Activated T-cell treated with anti-CD3 and anti-CD28 coated beads, Interleukin-2, amount 50 U/mL, for 72 hours (primary cell): ENCODE data around the gene OTUB2. TPM values are rescaled to one million over a fixed set of nuclear protein-coding genes. Genes with fewer than 3 reads are reported as not detected.
"Not testable (repeated sequence)": the region's sequence is repeated elsewhere in the genome, so short reads cannot be mapped to it uniquely, and the experiment has no call there.

Experiments
- ATAC-seq, 2 donors: fragments of 150-1000 bp; cut with Tn5 transposase; replicated peaks in 1 of 2; 2 replicates each; pipeline ENCODE4 v1.10.0; 2021; ENCODE audit warnings: moderate library complexity in 2 of 2, mild to moderate bottlenecking in 1 of 2
- DNase-seq, 2 donors: peaks; one replicate each; pipeline ENCODE4 v3.0.0; 2021 to 2022; ENCODE audit warnings: mixed read lengths in 1 of 2
- H3K27ac Mint-ChIP-seq: one replicate; pipeline ENCODE4 v1.8.0; 2022; ENCODE audit warnings: mild to moderate bottlenecking, moderate library complexity, mixed read lengths
- H3K27me3 Mint-ChIP-seq: one replicate; pipeline ENCODE4 v1.8.0; 2022; ENCODE audit warnings: low read depth, mixed read lengths
- H3K36me3 Mint-ChIP-seq, 2 donors: one replicate each; pipeline ENCODE4 v1.8.0; 2022; ENCODE audit warnings: mixed read lengths in 2 of 2, mild to moderate bottlenecking in 1 of 2; ENCODE audit not compliant: insufficient read depth in 2 of 2
- H3K4me1 Mint-ChIP-seq: one replicate; pipeline ENCODE4 v1.8.0; 2022; ENCODE audit warnings: low read depth, mixed read lengths
- H3K4me3 Mint-ChIP-seq, 2 donors: one replicate each; pipeline ENCODE4 v1.8.0; 2022; ENCODE audit warnings: mild to moderate bottlenecking in 2 of 2, mixed read lengths in 2 of 2, moderate library complexity in 2 of 2
- H3K9me3 Mint-ChIP-seq, 2 donors: one replicate each; pipeline ENCODE4 v1.8.0; 2022; ENCODE audit warnings: mixed read lengths in 2 of 2
- total RNA-seq, 2 donors: library from RNA; stranded (reverse); gene quantifications; one replicate each; pipeline ENCODE4 v1.2.3, GENCODE V29; 2022

The OTUB2 gene
- total RNA-seq, 2 donors from 2014 or later: 1.9 to 2.1 TPM

DNA sequence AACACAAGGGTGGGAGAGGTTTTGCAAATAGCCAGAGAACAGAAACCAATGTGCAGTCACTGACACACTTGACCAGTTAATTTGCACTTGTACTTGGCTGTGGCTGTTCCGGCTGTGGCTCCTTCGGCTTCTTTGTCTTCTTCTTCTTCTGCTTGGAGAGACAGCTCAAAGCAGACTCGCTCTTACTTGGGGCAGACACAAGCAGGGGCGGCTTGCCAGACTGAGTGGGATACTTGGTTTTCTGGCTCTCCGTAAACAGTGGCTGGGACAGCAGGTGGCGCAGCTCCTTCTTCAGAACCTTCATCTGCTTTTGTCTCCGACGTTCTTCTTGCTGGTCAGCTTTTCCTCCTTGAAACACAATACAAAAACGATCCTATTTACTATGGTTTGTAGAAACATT, 25.0 kb downstream of the OTUB2 start:
- DNase-seq: no peak
- no peaks in the 10 kb centered on the region for H3K27me3 Mint-ChIP-seq
- H3K36me3 Mint-ChIP-seq: peaks cover 17 to 44% of the 10 kb centered on the region in 2 donors
- no peak overlapping the region for H3K4me3 Mint-ChIP-seq
- peak overlapping the region; percentile 89 for H3K27ac Mint-ChIP-seq
- no peak for ATAC-seq
- H3K9me3 Mint-ChIP-seq: no peaks in the 10 kb centered on the region
- H3K4me1 Mint-ChIP-seq: peaks cover 8% of the 10 kb centered on the region

- Mint-ChIP-seq H3K27me3 (no peaks in the 10 kb centered on the region), H3K4me3 (no peak overlapping the region), H3K4me1 (peaks cover 15% of the 10 kb centered on the region), H3K9me3 (no peaks in the 10 kb centered on the region), H3K27ac (peak overlapping the region; percentile 73), H3K36me3 (peaks cover 17 to 49% of the 10 kb centered on the region in 2 donors)
- ATAC-seq (no peak), DNase-seq (no peak)
Measured at GRCh38 chr14:94051779-94052178, 25.6 kb downstream of the OTUB2 start.

GRCh38 chr14:94052199-94052598, 26.1 kb downstream of the OTUB2 start:
- Mint-ChIP-seq H3K9me3 (no peaks in the 10 kb centered on the region), H3K27me3 (no peaks in the 10 kb centered on the region), H3K4me1 (peaks cover 19% of the 10 kb centered on the region), H3K36me3 (peaks cover 17 to 49% of the 10 kb centered on the region in 2 donors), H3K27ac (peak overlapping the region; percentile 36), H3K4me3 (no peak overlapping the region)
- DNase-seq (no peak), ATAC-seq (peak in 1 of 2 donors; percentile 27)

- Mint-ChIP-seq H3K4me1 (peaks cover 24% of the 10 kb centered on the region), H3K27me3 (no peaks in the 10 kb centered on the region), H3K27ac (peak overlapping the region; percentile 36), H3K4me3 (no peak overlapping the region), H3K9me3 (no peaks in the 10 kb centered on the region), H3K36me3 (peaks cover 17 to 49% of the 10 kb centered on the region in 2 donors)
- ATAC-seq (no peak), DNase-seq (no peak)
Measured at GRCh38 chr14:94052662-94053061, 26.5 kb downstream of the OTUB2 start.

GRCh38 chr14:94054401-94054800, 28.3 kb downstream of the OTUB2 start:
- Mint-ChIP-seq H3K27ac (peak overlapping the region; percentile 48), H3K4me1 (peaks cover 38% of the 10 kb centered on the region), H3K36me3 (peaks cover 18 to 54% of the 10 kb centered on the region in 2 donors)

DNA sequence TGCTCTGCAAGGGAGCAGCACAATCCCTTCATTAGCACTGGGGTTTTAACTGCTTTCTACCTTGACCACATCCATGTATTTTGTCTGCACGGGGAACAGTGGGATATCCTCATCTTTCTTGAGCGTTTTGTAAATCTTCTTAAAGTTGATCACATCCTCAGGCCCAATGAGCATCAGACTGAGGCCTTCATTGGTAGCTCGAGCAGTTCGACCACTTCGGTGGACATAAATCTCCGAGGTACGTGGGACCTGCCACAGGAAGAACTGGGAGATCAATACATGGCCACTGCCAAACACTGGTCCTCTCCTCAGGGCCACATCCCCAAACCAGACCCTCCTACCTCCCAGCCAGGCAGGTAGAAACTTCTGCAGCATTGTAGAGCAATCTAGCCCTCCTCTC, 28.8 kb downstream of the OTUB2 start:
- Mint-ChIP-seq H3K27me3 (no peaks in the 10 kb centered on the region), H3K27ac (peak overlapping the region; percentile 96), H3K36me3 (peaks cover 17 to 52% of the 10 kb centered on the region in 2 donors), H3K9me3 (no peaks in the 10 kb centered on the region), H3K4me1 (peaks cover 38% of the 10 kb centered on the region), H3K4me3 (no peak overlapping the region)
- DNase-seq (no peak), ATAC-seq (no peak)

More at GRCh38 chr14:94054401-94054800, 28.3 kb downstream of the OTUB2 start:
- Mint-ChIP-seq H3K27me3 (no peaks in the 10 kb centered on the region), H3K4me3 (no peak overlapping the region), H3K9me3 (no peaks in the 10 kb centered on the region)
- no peak for ATAC-seq
- no peak for DNase-seq

- DNase-seq: peak; percentile 35 to 44
- Mint-ChIP-seq H3K9me3 (no peaks in the 10 kb centered on the region), H3K27me3 (no peaks in the 10 kb centered on the region), H3K4me3 (peak overlapping the region in 1 of 2 donors; percentile 42), H3K4me1 (peaks cover 47% of the 10 kb centered on the region), H3K36me3 (peaks cover 14 to 47% of the 10 kb centered on the region in 2 donors), H3K27ac (peak overlapping the region; percentile 96)
- peak; percentile 74 to 83 for ATAC-seq
Measured at GRCh38 chr14:94056579-94057308, 30.6 kb downstream of the OTUB2 start.

GRCh38 chr14:94058128-94058673, 32.1 kb downstream of the OTUB2 start:
- no peaks in the 10 kb centered on the region for H3K27me3 Mint-ChIP-seq
- ATAC-seq (no peak), DNase-seq (no peak)
- peak overlapping the region; percentile 6 for H3K27ac Mint-ChIP-seq
- peaks cover 46% of the 10 kb centered on the region for H3K4me1 Mint-ChIP-seq
- peaks cover 15 to 46% of the 10 kb centered on the region in 2 donors for H3K36me3 Mint-ChIP-seq
- H3K9me3 Mint-ChIP-seq: no peaks in the 10 kb centered on the region
- H3K4me3 Mint-ChIP-seq: no peak overlapping the region

DNA sequence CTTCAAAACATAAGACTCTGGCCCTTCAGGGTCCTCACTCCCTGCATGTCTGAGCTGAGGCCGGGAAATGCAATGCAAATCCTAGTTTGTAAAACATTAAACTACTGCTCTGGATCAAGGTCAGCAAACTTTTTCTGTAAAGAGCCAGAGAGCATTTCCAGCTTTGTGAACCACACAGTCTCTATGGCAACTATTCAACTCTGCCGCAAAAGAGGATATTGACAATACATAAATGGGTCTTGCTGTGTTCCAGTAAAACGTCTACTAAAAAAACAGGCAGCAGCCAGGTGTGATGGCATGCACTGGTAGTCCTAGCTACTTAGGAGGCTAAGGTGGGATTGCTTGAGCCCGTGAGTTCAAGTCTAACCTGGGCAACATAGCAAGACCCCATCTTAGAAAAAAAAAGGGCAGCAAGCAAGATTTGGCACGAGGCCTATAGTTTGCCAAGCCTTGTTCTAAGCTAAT, 32.6 kb downstream of the OTUB2 start:
- H3K36me3 Mint-ChIP-seq: peaks cover 15 to 48% of the 10 kb centered on the region in 2 donors
- peaks cover 48% of the 10 kb centered on the region for H3K4me1 Mint-ChIP-seq
- ATAC-seq (no peak), DNase-seq (no peak)
- no peaks in the 10 kb centered on the region for H3K9me3 Mint-ChIP-seq
- peak overlapping the region; percentile 34 for H3K27ac Mint-ChIP-seq
- no peaks in the 10 kb centered on the region for H3K27me3 Mint-ChIP-seq
- H3K4me3 Mint-ChIP-seq: no peak overlapping the region

- Mint-ChIP-seq H3K27me3 (no peaks in the 10 kb centered on the region), H3K27ac (no peak overlapping the region), H3K4me3 (no peak overlapping the region), H3K4me1 (peaks cover 54% of the 10 kb centered on the region), H3K36me3 (peaks cover 10 to 36% of the 10 kb centered on the region in 2 donors), H3K9me3 (no peaks in the 10 kb centered on the region)
- DNase-seq: no peak
- no peak for ATAC-seq
Measured at GRCh38 chr14:94059998-94060397, 33.9 kb downstream of the OTUB2 start.

DNA sequence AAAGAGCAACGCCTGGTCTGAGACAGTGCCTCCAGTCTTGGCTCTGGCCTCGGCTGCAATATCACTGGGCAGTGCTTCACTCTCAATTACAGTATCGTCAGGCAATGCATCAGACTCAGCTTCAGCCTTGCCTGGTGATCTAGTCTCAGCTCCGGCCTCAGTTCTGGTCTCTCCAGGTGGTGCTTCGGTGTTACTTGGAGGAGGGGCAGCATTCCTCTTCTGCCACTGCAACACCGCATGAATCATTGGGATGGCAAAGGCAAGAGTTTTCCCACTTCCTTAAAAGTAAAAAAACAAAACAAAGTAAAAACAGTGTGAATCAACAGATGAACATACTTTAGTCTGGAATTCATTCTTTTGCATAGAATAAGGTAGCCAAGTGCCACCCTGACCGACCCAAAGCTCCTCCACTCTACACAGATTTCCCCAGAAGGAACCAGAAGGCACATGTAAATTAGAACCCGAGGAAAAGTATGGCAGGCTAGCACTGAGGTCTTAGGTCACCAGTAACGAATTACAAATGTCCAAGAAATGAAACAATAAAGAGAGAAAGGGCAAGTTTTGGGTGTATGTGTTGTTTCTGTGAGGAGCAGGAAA, 36.3 kb downstream of the OTUB2 start:
- DNase-seq (no peak), ATAC-seq (no peak)
- H3K27ac Mint-ChIP-seq: peak overlapping the region; percentile 72
- H3K9me3 Mint-ChIP-seq: peaks cover 0 to 1% of the 10 kb centered on the region in 2 donors
- H3K4me3 Mint-ChIP-seq: no peak overlapping the region
- H3K4me1 Mint-ChIP-seq: peaks cover 61% of the 10 kb centered on the region
- peaks cover 16 to 34% of the 10 kb centered on the region in 2 donors for H3K36me3 Mint-ChIP-seq
- no peaks in the 10 kb centered on the region for H3K27me3 Mint-ChIP-seq

DNA sequence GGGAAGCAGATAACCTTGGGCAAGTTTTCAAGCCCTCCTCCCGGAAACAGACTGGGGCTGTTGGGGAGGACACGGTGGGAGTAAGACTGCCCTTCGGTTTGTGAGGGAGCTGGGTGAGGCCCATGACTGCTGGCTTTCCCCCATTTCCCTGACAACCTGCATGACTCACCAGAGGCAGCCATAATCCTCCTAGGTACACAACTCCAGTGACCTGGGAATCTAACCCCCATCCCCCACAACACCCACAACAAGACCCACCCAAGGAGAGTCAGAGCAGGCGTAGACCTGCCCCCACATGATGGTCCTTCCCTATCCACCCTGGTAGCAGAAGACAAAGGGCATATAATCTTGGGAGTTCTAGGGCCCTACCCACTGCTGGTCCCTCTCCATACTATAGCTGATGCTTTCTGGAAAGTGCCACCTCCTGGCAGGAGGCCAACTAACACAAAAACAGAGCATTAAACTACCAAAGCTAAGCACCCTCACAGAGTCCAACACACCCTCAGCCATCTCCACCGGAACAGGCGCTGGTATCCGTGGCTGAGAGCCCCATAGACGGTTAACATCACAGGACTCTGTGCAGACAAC, 40.0 kb downstream of the OTUB2 start:
- H3K4me1 Mint-ChIP-seq: peaks cover 68% of the 10 kb centered on the region
- DNase-seq: no peak
- H3K9me3 Mint-ChIP-seq: peaks cover 14 to 16% of the 10 kb centered on the region in 2 donors
- peak overlapping the region in 1 of 2 donors; percentile 35 for H3K4me3 Mint-ChIP-seq
- peak overlapping the region; percentile 59 for H3K27ac Mint-ChIP-seq
- H3K27me3 Mint-ChIP-seq: no peaks in the 10 kb centered on the region
- no peak for ATAC-seq
- peaks cover 40 to 59% of the 10 kb centered on the region in 2 donors for H3K36me3 Mint-ChIP-seq

- H3K4me1 Mint-ChIP-seq: peaks cover 67% of the 10 kb centered on the region
- not testable (repeated sequence) for H3K27ac Mint-ChIP-seq, DNase-seq, H3K27me3 Mint-ChIP-seq, ATAC-seq
- H3K36me3 Mint-ChIP-seq: peaks cover 51 to 78% of the 10 kb centered on the region in 2 donors
- H3K9me3 Mint-ChIP-seq: peaks cover 21 to 25% of the 10 kb centered on the region in 2 donors
- H3K4me3 Mint-ChIP-seq: peak overlapping the region in 1 of 2 donors; percentile 4
Measured at GRCh38 chr14:94072076-94072475, 45.9 kb downstream of the OTUB2 start.
